ENCODE data around the gene EVC2.
A peak's percentile ranks its signal among the peaks of the same experiment; 100 is the strongest.

The EVC2 gene, protein sequence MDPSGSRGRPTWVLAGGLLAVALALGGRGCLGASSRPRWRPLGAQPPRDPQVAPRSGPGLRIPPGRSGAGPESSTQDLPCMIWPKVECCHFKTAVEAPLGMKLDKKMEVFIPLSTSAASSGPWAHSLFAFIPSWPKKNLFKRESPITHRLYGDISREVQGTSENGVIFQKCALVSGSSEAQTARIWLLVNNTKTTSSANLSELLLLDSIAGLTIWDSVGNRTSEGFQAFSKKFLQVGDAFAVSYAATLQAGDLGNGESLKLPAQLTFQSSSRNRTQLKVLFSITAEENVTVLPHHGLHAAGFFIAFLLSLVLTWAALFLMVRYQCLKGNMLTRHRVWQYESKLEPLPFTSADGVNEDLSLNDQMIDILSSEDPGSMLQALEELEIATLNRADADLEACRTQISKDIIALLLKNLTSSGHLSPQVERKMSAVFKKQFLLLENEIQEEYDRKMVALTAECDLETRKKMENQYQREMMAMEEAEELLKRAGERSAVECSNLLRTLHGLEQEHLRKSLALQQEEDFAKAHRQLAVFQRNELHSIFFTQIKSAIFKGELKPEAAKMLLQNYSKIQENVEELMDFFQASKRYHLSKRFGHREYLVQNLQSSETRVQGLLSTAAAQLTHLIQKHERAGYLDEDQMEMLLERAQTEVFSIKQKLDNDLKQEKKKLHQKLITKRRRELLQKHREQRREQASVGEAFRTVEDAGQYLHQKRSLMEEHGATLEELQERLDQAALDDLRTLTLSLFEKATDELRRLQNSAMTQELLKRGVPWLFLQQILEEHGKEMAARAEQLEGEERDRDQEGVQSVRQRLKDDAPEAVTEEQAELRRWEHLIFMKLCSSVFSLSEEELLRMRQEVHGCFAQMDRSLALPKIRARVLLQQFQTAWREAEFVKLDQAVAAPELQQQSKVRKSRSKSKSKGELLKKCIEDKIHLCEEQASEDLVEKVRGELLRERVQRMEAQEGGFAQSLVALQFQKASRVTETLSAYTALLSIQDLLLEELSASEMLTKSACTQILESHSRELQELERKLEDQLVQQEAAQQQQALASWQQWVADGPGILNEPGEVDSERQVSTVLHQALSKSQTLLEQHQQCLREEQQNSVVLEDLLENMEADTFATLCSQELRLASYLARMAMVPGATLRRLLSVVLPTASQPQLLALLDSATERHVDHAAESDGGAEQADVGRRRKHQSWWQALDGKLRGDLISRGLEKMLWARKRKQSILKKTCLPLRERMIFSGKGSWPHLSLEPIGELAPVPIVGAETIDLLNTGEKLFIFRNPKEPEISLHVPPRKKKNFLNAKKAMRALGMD

DNA sequence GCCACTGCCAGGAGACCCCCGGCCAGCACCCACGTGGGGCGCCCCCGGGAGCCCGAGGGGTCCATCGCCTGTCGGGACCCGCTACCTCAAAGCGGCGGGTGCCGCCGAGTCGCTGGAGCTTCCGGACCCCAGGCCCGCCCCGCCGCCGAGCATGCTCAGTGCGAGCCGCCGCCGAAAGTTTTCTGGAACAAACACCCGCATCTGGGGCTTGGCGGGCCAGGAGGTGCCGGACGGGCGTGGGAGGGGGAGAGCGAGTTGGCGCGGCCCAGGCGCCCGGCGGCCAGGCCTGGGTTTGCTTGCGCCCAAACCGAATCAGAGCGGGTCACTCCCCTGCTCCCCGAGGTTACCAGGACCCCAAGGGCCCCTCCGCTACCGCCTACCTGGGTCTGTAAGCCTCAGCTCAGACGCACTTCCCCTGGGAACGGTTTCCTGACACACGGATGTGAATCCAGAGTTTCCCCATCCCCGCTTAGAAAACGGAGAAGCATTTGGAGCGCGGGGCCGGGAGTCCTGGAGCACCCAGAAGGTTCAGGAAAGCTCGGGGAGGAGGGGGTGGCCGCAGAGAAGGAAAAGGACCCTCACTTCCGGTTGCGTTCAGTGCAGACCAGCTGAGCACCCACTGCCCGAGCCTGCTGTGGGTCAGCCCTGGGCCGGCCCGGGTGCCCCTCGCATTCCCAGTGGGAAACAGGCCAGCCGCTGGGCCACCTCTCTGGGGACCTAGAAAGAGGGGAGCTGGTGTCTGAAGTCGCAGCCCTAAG, at the start of gene EVC2:
TSS of gene EVC2 (minus strand) at position 111 of the 758 bp plus-strand sequence. CDS start at position 65, 46 bp downstream.
- DNase-seq (ENCODE audit: low read depth) = peak; percentile 35

DNA sequence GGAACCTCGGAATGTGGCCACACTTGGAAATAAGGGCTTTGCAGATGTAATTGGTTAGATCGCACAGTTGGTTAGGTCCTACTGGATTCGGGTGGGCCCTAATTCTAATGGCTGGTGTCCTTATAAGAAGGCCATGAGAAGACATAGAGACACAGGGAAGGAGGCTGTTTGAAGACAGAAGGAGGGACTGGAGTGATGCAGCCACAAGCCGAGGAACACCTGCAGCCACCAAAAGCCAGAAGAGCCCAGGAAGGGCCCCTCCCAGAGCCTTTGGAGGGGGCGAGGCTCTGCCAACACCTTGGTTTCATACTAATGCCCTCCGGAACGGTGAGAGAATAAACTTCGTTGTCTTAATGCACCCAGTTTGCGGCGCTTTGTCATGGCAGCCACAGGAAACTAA, 49.6 kb upstream of the EVC2 start:
- DNase-seq (ENCODE audit: low read depth) = no peak

DNA sequence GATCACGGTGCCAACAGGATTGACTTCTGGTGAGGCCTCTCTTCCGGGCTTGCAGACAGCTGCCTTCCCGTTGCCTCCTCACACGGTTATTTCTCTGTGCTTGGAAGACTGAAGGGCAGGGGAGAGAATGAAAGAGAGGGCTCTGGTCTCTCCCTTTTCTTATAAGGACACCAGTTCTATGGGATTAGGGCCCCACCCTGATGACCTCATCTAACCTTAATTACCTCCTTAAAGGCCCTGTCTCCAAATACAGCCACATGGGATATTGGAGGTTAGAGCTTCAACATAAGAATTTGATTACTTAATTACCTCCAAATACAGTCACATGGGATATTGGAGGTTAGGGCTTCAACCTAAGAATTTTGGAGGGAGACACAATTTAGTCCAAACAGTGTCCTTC, 49.2 kb upstream of the EVC2 start:
- no peak for DNase-seq (ENCODE audit: low read depth)

DNA sequence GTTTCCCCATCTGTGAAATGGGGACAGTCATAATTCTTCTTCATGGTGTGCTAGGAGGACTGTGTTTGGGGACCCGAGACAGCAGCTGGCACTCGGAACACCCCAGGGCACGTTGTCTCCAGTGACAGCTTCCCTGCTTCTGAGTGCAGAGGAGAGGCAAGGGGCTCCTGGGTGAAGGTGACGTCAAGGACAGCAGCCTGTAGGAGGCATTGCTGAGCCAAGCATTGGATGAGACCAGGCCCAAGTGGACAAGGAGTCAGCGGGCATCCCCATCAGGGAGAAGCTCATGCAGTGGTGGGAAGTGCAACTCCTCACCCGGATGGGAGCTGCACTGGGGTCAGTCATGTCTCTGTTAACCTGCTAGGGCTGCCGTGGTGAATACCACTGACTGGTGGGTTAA, 48.7 kb upstream of the EVC2 start:
- DNase-seq (ENCODE audit: low read depth) = no peak

DNA sequence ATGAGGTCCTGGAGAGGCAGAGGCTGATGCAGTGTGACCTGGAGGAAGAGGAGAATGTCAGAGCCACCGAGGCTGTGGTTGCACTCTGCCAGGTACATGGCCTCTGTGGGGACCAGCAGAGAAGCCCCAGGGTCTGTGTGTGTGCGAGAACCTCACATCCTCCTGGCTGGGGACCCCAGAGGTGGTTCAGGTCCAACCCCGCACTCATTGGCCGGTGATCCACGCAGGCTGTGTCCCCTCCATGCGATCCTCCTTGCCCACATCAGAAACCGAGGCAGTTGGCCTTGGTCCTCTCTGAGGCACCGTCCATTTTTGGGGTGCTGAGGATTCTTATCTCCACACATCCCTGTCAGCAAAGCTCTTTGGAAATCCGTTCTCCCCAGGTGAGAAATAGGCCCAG, 47.9 kb upstream of the EVC2 start:
- no peak for DNase-seq (ENCODE audit: low read depth)

DNA sequence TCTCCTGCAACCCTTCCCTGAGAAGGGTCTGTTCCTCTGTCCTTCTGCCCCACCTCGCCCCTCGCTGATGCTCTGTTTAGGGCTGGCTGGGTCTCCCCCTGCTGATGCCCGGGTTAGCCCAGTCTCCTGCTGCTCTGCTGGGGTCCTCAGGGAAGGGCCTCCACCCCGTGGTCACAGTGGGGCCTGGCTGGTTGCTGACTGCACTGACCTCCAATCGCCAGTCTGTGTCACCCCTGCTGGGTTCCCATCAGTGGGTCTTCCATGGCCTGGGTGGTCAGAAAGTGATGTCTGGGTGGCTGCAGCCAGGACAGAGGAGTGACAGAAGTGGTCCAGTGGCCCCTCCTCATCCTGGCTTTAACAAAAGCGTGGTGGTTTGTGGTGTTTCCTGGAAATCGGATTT, 47.3 kb upstream of the EVC2 start:
- DNase-seq (ENCODE audit: low read depth) = no peak

DNA sequence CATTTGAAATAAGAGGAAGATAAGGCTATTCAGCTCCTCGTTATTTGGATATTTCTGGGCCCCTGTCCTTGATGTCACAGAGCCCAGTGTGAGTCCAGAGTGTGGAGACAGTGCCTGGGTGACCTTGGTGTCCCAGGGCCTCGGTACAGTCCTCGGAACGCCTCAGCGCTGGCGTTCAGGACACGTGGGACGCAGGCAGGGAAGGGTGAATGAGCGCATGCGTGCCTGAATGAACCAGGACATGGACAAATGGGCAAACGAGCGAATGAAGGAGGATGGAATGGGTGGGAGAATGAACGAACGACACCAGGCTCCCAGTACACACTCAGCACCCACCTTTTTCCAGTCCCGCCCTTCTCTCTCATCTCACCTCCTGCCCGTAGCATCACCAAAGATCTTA, 46.8 kb upstream of the EVC2 start:
- no peak for DNase-seq (ENCODE audit: low read depth)

DNA sequence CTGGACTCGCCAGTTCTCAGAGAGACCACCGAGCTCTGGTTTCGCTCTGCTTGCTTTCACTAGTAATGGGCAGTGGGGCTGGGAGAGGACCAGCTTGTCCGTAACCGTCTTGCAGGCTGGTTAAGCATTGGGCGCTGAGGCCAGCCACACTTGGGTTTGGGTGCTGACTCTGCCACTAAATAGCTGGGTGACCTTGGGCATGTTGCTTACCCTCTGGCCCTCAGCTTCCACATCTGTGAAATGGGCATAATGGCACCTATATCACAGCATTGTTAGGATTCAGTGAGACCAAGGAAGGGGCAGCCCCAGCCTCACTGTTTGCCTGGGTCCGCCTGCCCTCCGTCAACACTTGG, 46.1 kb upstream of the EVC2 start:
- no peak for DNase-seq (ENCODE audit: low read depth)

DNA sequence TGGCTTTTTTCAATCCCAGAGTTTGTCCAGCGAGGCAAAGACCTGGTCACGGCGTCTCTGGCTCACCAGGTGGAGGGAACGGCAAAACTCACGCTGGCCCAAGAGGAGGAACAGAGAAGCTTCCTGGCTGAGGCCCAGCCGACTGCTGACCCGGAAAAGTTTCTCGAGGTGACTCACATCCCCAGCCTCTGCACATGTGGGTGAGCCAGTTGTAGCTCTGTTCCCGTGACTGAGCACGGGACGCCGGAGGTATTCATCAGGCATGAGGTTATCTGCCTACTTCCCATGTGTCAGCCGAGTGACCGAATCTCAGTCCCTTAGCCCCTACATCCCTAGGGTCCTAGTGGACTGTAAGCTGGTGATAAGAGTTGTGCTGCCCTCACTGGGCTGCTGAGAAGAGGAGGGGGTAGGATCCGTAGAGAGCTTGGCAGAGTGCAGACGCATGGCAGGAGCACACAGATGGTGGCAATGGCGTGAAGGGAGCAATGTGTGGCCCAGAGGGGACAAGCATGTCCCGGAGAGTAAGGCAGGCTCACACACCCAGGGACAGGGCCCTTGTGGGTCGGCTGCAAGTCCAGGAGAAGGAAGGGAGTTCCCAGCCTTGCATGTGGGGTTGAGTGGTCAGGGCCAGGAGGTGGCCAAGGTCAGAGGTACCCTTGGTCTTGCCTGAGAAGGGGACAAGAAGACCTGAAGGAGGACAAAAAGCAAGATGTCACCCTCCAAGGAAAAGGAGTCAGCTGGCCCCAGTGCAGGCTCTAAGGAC, 45.6 kb upstream of the EVC2 start:
- DNase-seq (ENCODE audit: low read depth) = peak; percentile 39

DNA sequence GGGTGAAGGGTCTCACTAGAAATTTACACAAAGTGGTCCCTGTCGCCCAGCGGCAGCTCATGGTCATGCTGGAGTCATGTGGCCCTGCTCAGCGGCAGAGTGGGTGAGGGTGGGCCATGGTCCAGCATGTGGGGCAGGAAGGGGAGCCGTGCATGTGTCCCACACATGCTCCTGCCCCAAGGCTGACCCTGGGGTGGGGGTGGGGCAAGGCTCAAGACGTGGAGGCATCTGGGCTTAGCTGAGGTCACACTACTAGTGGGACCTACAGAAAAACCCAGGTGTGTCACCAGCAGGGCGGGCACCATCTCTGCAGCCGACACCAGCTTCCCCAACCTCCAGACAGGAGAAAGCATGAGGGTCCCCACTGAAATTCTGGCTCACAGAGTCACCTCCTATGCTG, 45.0 kb upstream of the EVC2 start:
- no peak for DNase-seq (ENCODE audit: low read depth)

DNA sequence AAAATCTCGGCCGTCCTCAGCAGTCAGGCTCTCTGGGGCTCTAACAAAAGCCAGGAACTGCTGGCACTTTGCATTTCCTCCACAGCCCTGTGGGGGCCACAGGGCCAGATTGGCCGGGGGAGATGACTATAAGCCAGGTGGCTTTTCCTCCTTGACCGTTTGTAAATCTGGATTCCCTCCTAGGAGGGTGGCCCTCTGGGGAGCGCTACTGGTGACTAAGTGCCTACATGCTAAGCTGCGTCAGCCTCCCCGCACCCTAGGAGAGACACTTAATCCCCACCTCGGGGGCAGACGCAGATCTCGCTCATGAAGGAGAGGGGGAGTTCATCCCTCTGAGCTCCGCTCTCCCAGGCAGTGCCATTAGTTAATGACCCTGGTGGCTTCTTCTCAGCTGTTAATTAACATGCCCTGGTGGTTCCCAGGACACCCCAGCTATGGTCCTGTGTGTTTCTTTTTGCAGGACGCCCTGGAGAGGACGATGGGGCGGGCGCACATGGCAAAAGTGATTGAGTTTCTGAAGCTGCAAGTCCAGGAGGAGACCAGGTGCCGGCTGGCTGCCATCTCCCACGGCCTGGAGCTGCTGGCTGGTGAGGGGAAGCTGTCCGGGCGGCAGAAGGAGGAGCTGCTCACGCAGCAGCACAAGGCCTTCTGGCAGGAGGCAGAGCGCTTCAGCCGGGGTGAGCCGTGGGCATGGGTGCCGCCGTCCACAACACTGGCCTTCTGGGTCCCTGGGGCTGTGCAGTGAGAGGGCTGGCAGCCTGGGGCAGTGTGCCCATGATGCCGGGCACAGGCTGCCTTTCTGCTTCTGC, 44.2 kb upstream of the EVC2 start:
- no peak for DNase-seq (ENCODE audit: low read depth)

DNA sequence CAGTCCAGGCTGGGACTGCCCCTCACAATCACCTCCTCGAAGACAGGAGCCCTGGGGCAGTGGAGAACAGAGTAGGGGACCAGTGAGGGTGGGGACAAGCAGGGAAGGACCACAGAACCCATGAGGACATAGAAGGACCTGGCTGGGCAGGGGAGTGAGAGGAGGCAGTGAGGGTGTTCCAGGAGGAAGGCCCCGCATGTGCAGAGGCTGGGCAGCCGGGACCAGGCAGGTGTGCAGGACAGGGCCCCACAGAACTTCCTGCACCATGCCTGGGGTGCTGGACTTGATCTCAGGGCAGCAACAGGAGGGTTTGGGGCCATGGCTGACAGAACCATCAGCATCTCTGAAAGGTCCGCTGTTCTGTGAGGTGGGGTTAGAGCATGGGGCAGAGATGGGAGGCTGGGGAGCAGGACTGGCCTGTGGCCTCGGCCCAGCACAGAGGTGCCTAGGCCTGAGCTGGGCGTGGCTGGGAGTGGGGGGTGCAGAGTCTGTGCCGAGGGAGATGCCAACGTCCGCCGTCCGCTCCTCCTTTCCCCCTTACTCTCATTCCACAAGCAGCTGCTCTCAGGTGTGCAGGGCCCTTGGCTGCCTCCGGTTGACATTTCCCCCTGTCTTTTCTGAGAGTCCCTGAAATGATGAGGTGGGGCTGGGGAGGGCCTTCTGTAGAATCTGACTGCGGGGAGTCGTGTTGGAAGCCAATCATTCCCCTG, 43.5 kb upstream of the EVC2 start:
- no peak for DNase-seq (ENCODE audit: low read depth)

DNA sequence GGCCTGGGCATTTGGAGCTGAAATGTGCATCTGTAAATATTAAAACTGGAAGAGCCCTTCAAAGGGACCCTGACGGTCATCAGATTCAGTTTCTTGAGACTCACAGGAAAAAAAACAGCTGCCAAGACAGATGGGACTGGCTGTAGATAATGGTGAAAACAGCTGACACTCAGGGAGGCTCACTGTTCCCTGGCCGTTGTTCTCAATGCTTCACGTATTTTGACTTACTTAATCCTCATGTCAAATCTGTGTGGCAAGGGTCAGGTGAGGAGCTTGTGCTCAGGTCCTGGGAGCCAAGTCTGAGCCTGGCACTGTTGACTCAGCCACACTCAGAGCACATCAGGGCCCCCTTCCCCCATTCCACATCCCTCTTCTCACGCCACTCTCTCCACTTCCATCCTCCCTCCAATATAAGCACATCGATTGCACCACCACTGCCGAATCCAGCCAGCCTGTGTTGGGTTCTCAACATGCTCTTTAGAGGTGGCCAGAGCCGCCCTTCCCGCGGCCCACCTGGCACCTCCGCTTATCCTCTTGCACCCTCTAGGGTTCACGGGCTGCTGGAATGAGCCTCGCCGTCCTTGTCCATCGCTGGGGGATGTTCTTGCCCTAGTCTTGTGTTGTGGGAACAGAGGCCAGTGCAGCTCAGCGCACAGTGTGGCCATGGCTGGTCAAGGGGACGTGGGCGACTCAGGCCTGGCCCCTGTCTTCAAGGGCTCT, 42.7 kb upstream of the EVC2 start:
- DNase-seq (ENCODE audit: low read depth) = no peak

DNA sequence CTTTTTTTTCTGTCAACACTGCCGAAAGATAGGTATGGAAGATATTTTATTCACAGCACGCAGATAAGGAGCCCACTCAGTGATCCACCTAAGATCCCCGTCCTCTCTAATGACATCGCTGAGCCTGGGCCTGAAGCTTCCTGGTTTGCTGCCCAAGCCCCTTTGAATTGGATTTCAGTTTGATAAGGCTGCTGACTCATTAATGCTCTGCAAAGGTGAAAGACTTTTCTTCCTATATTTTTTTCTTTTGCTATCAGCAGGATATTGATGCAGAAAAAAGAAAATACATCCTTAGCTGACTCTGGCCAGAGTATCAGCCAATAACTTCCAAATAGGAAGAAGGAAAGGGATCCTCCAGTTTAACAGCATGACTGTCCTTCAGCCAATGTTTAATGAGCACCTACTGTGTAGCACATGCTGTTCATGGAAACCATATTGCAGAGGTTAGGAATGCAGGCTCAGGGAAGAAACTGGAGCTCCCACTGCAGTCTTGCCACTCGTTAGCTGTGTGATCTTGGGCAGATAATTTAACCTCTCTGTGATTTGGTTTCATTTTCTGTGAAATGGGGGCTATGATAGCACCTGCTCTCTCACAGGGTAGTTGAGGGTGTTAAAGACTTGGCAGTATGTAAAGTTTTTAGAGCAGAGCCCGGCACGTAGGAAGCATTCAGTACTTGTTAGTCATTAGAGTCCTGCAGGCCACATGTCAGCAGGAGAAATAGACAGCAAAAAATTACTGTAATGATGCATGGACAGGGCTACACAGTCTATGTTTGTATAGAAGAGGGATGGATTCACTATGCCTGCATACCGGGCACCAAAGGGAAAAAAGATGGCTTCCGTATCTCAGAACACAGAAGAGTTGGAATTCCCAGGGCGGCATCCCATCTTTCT, 41.9 kb upstream of the EVC2 start:
- no peak for DNase-seq (ENCODE audit: low read depth)

DNA sequence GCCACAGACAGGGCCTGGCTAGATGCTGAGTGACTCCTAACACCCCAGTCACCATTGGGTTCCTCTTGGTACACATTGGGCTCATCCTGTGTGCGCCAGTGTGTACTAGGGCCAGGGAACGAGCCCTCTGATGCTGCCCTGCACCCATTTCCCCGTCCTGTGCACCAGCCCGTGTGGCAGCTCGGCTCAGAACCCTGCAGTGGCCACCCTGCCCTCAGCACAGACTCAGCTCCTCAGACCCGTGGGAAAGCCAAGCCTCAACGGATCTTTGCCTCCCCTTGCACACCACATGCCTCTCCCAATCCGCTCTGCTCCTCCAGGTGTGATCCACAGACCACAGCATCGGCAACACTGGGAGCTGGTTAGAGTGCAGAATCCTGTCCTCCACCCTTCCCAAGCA, 41.2 kb upstream of the EVC2 start:
- DNase-seq (ENCODE audit: low read depth) = no peak

DNA sequence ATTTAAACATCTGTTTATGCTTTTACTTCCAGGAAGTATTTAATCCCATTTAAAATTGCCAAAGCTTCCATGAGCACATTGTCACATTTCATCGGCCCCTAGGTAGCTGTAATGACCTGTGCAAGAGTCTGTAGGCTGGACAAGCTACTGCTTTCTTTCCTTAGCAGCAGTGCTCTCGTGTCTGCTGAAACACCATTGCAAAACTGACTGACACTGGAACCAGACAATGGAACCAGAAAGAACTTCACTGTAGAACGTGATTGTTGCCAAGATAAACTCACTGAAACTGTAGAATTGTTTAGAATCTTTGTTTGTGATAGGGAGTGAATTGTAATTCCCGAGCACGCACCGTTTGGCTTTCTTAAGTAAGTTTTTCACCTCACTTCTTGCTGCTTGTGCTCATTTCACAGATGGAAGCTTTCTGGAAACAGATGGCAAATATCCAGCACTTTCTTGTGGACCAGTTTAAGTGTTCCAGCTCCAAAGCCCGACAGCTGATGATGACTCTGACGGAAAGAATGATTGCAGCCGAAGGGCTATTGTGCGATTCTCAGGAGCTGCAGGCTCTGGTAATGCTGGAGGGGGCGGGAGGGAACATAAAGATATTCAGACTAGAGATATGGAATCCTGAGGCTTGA, 39.5 kb upstream of the EVC2 start:
- peak; percentile 85 for DNase-seq (ENCODE audit: low read depth)
